H9 (cell line): ENCODE data around the gene GYG2. TPM values are rescaled to one million over a fixed set of nuclear protein-coding genes. Genes with fewer than 3 reads are reported as not detected.

ENCODE experiments used
- DNase-seq: peaks from one replicate; pipeline ENCODE4 v3.0.0-alpha.2; 2017
- H2AFZ ChIP-seq: one replicate; pipeline ENCODE4 v1.6.1; 2013; ENCODE audit warnings: mild to moderate bottlenecking, low read length, control low read depth, moderate library complexity
- H2AK5ac ChIP-seq: 2 replicates; pipeline ENCODE4 v1.6.1; 2013; ENCODE audit warnings: low read length, control low read depth, mixed read lengths; ENCODE audit not compliant: insufficient read length
- H2BK120ac ChIP-seq: one replicate; pipeline ENCODE4 v1.6.1; 2013; ENCODE audit warnings: low read depth, mild to moderate bottlenecking, low read length, control low read depth, inconsistent platforms; ENCODE audit not compliant: poor library complexity, severe bottlenecking
- H2BK12ac ChIP-seq: 2 replicates; pipeline ENCODE4 v1.6.1; 2013; ENCODE audit warnings: low read length, control low read depth, mixed read lengths, low read depth; ENCODE audit not compliant: insufficient read length
- H2BK15ac ChIP-seq: 2 replicates; pipeline ENCODE4 v1.6.1; 2013; ENCODE audit warnings: low read depth, low read length, control low read depth
- H2BK20ac ChIP-seq: one replicate; pipeline ENCODE4 v1.6.1; 2013; ENCODE audit warnings: low read depth, mild to moderate bottlenecking, low read length, control low read depth, inconsistent platforms; ENCODE audit not compliant: poor library complexity, severe bottlenecking
- H2BK5ac ChIP-seq: 2 replicates; pipeline ENCODE4 v1.6.1; 2013; ENCODE audit warnings: low read length, control low read depth, mixed read lengths; ENCODE audit not compliant: insufficient read length
- H3K14ac ChIP-seq: 2 replicates; pipeline ENCODE4 v1.6.1; 2013; ENCODE audit warnings: low read length, control low read depth; ENCODE audit not compliant: insufficient read depth
- H3K18ac ChIP-seq: 2 replicates; pipeline ENCODE4 v1.6.1; 2013; ENCODE audit warnings: low read depth, mild to moderate bottlenecking, mixed read lengths, low read length, control low read depth; ENCODE audit not compliant: insufficient read length
- H3K23ac ChIP-seq: 2 replicates; pipeline ENCODE4 v1.6.1; 2013; ENCODE audit warnings: low read length, control low read depth, mixed read lengths, low read depth; ENCODE audit not compliant: insufficient read length
- H3K23me2 ChIP-seq: 2 replicates; pipeline ENCODE4 v1.6.1; 2013; ENCODE audit warnings: low read depth, mild to moderate bottlenecking, mixed read lengths, low read length, control low read depth; ENCODE audit not compliant: insufficient read length, poor library complexity, severe bottlenecking
- H3K27ac ChIP-seq: 2 replicates; pipeline ENCODE4 v1.5.1; 2013; ENCODE audit warnings: low read length, control low read depth, mixed read lengths, low read depth; ENCODE audit not compliant: insufficient read length
- H3K27me3 ChIP-seq: 2 replicates; pipeline ENCODE4 v1.6.1; 2013; ENCODE audit warnings: low read length, control low read depth, inconsistent platforms; ENCODE audit not compliant: insufficient read depth
- H3K4ac ChIP-seq: 2 replicates; pipeline ENCODE4 v1.6.1; 2013; ENCODE audit warnings: low read depth, mild to moderate bottlenecking, control low read depth, inconsistent platforms, low read length, moderate library complexity
- H3K4me1 ChIP-seq: 2 replicates; pipeline ENCODE4 v1.6.1; 2013; ENCODE audit warnings: low read length, control low read depth, inconsistent platforms; ENCODE audit not compliant: insufficient read depth
- H3K4me2 ChIP-seq: 2 replicates; pipeline ENCODE4 v1.6.1; 2013; ENCODE audit warnings: low read length, control low read depth, mixed read lengths; ENCODE audit not compliant: insufficient read length, insufficient read depth
- H3K56ac ChIP-seq: 2 replicates; pipeline ENCODE4 v1.6.1; 2013; ENCODE audit warnings: low read depth, mild to moderate bottlenecking, mixed read lengths, low read length, control low read depth; ENCODE audit not compliant: insufficient read length
- H3K79me1 ChIP-seq: 2 replicates; pipeline ENCODE4 v1.6.1; 2013; ENCODE audit warnings: low read depth, mild to moderate bottlenecking, moderate library complexity, low read length, control low read depth, inconsistent platforms; ENCODE audit not compliant: insufficient read depth, poor library complexity, severe bottlenecking
- H3K79me2 ChIP-seq: 2 replicates; pipeline ENCODE4 v1.6.1; 2013; ENCODE audit warnings: low read length, control low read depth, inconsistent platforms; ENCODE audit not compliant: insufficient read depth
- H3K9ac ChIP-seq: 2 replicates; pipeline ENCODE4 v1.6.1; 2013; ENCODE audit warnings: low read length, control low read depth, mixed read lengths; ENCODE audit not compliant: insufficient read length; ENCODE audit errors: extremely low read depth
- H3K9me3 ChIP-seq: one replicate; pipeline ENCODE4 v1.6.1; 2013; ENCODE audit warnings: low read depth, low read length, inconsistent platforms; ENCODE audit not compliant: control insufficient read depth
- H3T11ph ChIP-seq: one replicate; pipeline ENCODE4 v1.6.1; 2013; ENCODE audit warnings: mild to moderate bottlenecking, low read length, control low read depth, inconsistent platforms
- H4K20me1 ChIP-seq: one replicate; pipeline ENCODE4 v1.6.1; 2013; ENCODE audit not compliant: control insufficient read depth, insufficient read length, insufficient read depth
- H4K5ac ChIP-seq: 2 replicates; pipeline ENCODE4 v1.6.1; 2013; ENCODE audit warnings: low read depth, mild to moderate bottlenecking, mixed read lengths, low read length, control low read depth; ENCODE audit not compliant: insufficient read length
- H4K8ac ChIP-seq: replicated peaks from 2 replicates; pipeline ENCODE4 v1.6.1; 2013; ENCODE audit warnings: low read length, control low read depth, mixed read lengths, low read depth; ENCODE audit not compliant: insufficient read length
- H4K91ac ChIP-seq: 2 replicates; pipeline ENCODE4 v1.6.1; 2013; ENCODE audit warnings: low read depth, mild to moderate bottlenecking, moderate library complexity, mixed read lengths, low read length, control low read depth; ENCODE audit not compliant: insufficient read length
- H3K27ac Mint-ChIP-seq, 3 experiments: 2 replicates in 2 of 3; 3 replicates in 1 of 3; pipeline ENCODE4 v1.8.0; 2020 to 2021; ENCODE audit warnings: mixed read lengths in 3 of 3, mild to moderate bottlenecking in 1 of 3, moderate library complexity in 1 of 3
- H3K27me3 Mint-ChIP-seq: 2 replicates; pipeline ENCODE4 v1.8.0; 2021; ENCODE audit warnings: low read depth, mild to moderate bottlenecking, moderate library complexity, mixed read lengths
- H3K36me3 Mint-ChIP-seq, 3 experiments: 2 replicates in 2 of 3; 3 replicates in 1 of 3; pipeline ENCODE4 v1.8.0; 2020 to 2021; ENCODE audit warnings: low read depth in 3 of 3, mixed read lengths in 3 of 3; ENCODE audit not compliant: insufficient read depth in 1 of 3
- H3K4me1 Mint-ChIP-seq, 2 experiments: 2 replicates each; pipeline ENCODE4 v1.8.0; 2020; ENCODE audit warnings: mixed read lengths in 2 of 2
- H3K4me3 Mint-ChIP-seq, 2 experiments: 2 replicates in 1 of 2; 3 replicates in 1 of 2; pipeline ENCODE4 v1.8.0; 2020 to 2021; ENCODE audit warnings: mild to moderate bottlenecking in 2 of 2, mixed read lengths in 2 of 2, moderate library complexity in 1 of 2
- H3K9me3 Mint-ChIP-seq, 2 experiments: 2 replicates in 1 of 2; 3 replicates in 1 of 2; pipeline ENCODE4 v1.8.0; 2020; ENCODE audit warnings: mild to moderate bottlenecking in 2 of 2, mixed read lengths in 2 of 2, moderate library complexity in 1 of 2
- WGBS: extraction: QIAGEN DNeasy Blood & Tissue Kit; methylation state at CpG from one replicate; pipeline ENCODE4 v1.1.7; 2013; ENCODE audit warnings: missing lambda C conversion rate, low lambda C conversion rate, mixed read lengths; ENCODE audit not compliant: insufficient read length; ENCODE audit errors: extremely low coverage; 5-methylcytosine and 5-hydroxymethylcytosine counted together
- total RNA-seq: library from RNA; stranded (reverse); gene quantifications from 2 replicates; pipeline ENCODE4 v1.2.1, GENCODE V29; 2021
- TF ChIP-seq, protein P1 (sequence below): fragments of 200-600 bp; sonication (generic); conservative IDR thresholded peaks from 3 replicates; pipeline ENCODE4 v1.8.0; 2021; ENCODE audit warnings: antibody characterized with exemption, mild to moderate bottlenecking

Gene GYG2
- total RNA-seq, 1 experiment from 2014 or later: 95.9 TPM

DNA sequence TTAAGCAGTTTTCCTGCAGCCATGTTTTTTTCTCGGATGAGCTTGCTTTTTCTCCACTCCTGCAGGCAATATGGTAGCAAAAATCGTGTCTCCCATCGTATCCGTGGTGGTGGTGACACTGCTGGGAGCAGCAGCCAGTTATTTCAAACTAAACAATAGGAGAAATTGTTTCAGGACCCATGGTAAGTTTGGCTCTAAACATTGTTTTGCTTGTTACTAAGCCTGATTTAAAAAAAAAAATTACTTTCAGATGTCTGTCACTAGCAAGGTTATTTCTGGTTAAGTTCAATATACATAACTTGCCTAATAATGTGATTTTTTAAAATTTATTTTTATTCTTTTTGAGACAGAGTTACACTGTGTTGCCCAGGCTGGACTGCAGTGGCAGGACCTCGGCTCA, 17.5 kb upstream of the GYG2 start:
- H3K36me3 Mint-ChIP-seq: peaks cover 10 to 23% (median 11%) of the 10 kb centered on the region in 3 experiments

More for the DNA sequence above, 17.5 kb upstream of the GYG2 start:
- Histone ChIP-seq H2AFZ (no peak overlapping the region), H4K20me1 (no peaks in the 10 kb centered on the region), H3K27ac (no peak overlapping the region), H3K23me2 (no peaks in the 10 kb centered on the region), H3K18ac (no peak overlapping the region), H2BK120ac (no peak overlapping the region), H2BK15ac (no peak overlapping the region), H3K79me2 (no peaks in the 10 kb centered on the region), H3K56ac (no peak overlapping the region), H3K4me2 (no peak overlapping the region), H3K23ac (no peak overlapping the region), H3T11ph (no peak overlapping the region), H4K91ac (no peak overlapping the region), H3K4ac (no peak overlapping the region), H2BK12ac (no peak overlapping the region), H2BK20ac (no peak overlapping the region), H4K8ac (no peak overlapping the region), H3K4me1 (peaks cover 8% of the 10 kb centered on the region; the same call in 1 of the 2 replicates), H3K14ac (no peak overlapping the region), H3K9ac (no peak overlapping the region), H4K5ac (no peak overlapping the region), H2BK5ac (no peak overlapping the region), H3K9me3 (no peaks in the 10 kb centered on the region), H2AK5ac (no peak overlapping the region), H3K79me1 (no peaks in the 10 kb centered on the region), H3K27me3 (no peaks in the 10 kb centered on the region)
- Mint-ChIP-seq H3K27ac (no peak overlapping the region; a peak in 1 of 7 replicates), H3K9me3 (peaks cover 9 to 11% of the 10 kb centered on the region in 2 experiments; a peak in 4 of 5 replicates), H3K4me1 (peaks cover 28 to 30% of the 10 kb centered on the region in 2 experiments), H3K27me3 (no peaks in the 10 kb centered on the region), H3K4me3 (no peak overlapping the region)
- WGBS: no CpG with 5 or more reads among the region's 5 CpGs
- DNase-seq: no peak
- TF ChIP-seq, protein P1, sequence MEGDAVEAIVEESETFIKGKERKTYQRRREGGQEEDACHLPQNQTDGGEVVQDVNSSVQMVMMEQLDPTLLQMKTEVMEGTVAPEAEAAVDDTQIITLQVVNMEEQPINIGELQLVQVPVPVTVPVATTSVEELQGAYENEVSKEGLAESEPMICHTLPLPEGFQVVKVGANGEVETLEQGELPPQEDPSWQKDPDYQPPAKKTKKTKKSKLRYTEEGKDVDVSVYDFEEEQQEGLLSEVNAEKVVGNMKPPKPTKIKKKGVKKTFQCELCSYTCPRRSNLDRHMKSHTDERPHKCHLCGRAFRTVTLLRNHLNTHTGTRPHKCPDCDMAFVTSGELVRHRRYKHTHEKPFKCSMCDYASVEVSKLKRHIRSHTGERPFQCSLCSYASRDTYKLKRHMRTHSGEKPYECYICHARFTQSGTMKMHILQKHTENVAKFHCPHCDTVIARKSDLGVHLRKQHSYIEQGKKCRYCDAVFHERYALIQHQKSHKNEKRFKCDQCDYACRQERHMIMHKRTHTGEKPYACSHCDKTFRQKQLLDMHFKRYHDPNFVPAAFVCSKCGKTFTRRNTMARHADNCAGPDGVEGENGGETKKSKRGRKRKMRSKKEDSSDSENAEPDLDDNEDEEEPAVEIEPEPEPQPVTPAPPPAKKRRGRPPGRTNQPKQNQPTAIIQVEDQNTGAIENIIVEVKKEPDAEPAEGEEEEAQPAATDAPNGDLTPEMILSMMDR: no peak
